ENCODE results near the gene MICAL1. TPM values are rescaled to one million over a fixed set of nuclear protein-coding genes. Genes with fewer than 3 reads are reported as not detected.

The MICAL1 gene
- total RNA-seq, 4 donors from 2014 or later, result 22.0 to 45.9 (median 28.8) TPM

- WGBS, result 95% methylated on average over 2 of the region's 2 CpGs
- no peak overlapping the region for H3K4me3 ChIP-seq
- TF ChIP-seq POLR2AphosphoS5 (IDR thresholded peaks at IDR 0.05) (no peak), EP300 (IDR thresholded peaks at IDR 0.05) (no peak), POLR2A (IDR thresholded peaks at IDR 0.05) (no peak)
- TF ChIP-seq, protein P1, sequence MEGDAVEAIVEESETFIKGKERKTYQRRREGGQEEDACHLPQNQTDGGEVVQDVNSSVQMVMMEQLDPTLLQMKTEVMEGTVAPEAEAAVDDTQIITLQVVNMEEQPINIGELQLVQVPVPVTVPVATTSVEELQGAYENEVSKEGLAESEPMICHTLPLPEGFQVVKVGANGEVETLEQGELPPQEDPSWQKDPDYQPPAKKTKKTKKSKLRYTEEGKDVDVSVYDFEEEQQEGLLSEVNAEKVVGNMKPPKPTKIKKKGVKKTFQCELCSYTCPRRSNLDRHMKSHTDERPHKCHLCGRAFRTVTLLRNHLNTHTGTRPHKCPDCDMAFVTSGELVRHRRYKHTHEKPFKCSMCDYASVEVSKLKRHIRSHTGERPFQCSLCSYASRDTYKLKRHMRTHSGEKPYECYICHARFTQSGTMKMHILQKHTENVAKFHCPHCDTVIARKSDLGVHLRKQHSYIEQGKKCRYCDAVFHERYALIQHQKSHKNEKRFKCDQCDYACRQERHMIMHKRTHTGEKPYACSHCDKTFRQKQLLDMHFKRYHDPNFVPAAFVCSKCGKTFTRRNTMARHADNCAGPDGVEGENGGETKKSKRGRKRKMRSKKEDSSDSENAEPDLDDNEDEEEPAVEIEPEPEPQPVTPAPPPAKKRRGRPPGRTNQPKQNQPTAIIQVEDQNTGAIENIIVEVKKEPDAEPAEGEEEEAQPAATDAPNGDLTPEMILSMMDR (IDR thresholded peaks at IDR 0.05), result no peak
- no peaks in the 10 kb centered on the region for H3K27me3 ChIP-seq
- DNase-seq (ENCODE audit: low spot score in 2 of 2), result no peak
- H3K27ac ChIP-seq, result no peak overlapping the region
- H3K9me3 ChIP-seq, result no peaks in the 10 kb centered on the region
- H3K36me3 ChIP-seq, result peaks cover 58% of the 10 kb centered on the region
- H3K4me1 ChIP-seq, result peaks cover 38% of the 10 kb centered on the region
Measured at GRCh38 chr6:109475625-109476024, 20.1 kb upstream of the MICAL1 start.

DNA sequence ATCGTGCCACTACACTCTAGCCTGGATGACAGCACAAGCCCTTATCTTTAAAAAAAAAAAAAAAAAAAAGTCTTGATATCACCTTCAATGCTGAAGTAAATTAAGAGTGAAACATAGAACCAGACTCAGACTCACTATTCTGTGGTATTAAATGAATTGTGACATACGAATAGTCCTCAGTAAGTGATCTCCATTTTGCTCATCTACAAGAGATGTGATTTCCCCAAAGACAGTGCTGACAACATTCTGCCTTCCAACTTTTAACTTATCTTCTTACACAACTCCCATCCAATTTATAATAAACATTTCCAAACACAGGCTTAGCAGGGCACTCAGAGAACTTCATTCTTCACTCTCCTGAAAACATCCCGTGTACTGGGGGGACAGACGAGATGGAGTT, 19.4 kb upstream of the MICAL1 start:
- no peak for DNase-seq (ENCODE audit: low spot score in 2 of 2)
- no peak for TF ChIP-seq POLR2A (IDR thresholded peaks at IDR 0.05)
- TF ChIP-seq EP300 (IDR thresholded peaks at IDR 0.05), result no peak
- no peak for TF ChIP-seq POLR2AphosphoS5 (IDR thresholded peaks at IDR 0.05)
- TF ChIP-seq, protein P1 (IDR thresholded peaks at IDR 0.05), result no peak
- Histone ChIP-seq H3K4me3 (no peak overlapping the region), H3K27me3 (no peaks in the 10 kb centered on the region), H3K4me1 (peaks cover 32% of the 10 kb centered on the region), H3K9me3 (no peaks in the 10 kb centered on the region), H3K27ac (no peak overlapping the region), H3K36me3 (peaks cover 64% of the 10 kb centered on the region)
- WGBS, result 95% methylated on average over 4 of the region's 4 CpGs

DNA sequence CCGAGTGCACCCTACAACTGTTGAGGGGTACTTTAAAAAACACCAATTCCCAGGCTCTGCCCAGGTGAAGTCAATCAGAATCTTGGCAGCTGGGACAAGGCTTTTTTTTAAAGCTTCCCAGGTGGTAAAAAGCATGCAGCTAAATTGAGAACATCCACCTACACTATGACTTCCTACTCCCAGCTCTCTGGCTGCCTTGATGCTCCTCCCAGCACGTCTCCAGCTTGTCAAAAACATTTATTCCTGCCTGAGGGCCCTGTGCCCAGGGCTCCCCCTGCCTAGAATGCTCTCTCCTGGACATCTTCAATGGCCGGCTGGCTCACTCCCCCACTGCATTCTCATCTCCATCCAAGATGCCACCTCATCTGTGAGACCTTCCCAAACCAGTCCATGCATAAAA, 17.5 kb upstream of the MICAL1 start:
- H3K4me3 ChIP-seq, result no peak overlapping the region

DNA sequence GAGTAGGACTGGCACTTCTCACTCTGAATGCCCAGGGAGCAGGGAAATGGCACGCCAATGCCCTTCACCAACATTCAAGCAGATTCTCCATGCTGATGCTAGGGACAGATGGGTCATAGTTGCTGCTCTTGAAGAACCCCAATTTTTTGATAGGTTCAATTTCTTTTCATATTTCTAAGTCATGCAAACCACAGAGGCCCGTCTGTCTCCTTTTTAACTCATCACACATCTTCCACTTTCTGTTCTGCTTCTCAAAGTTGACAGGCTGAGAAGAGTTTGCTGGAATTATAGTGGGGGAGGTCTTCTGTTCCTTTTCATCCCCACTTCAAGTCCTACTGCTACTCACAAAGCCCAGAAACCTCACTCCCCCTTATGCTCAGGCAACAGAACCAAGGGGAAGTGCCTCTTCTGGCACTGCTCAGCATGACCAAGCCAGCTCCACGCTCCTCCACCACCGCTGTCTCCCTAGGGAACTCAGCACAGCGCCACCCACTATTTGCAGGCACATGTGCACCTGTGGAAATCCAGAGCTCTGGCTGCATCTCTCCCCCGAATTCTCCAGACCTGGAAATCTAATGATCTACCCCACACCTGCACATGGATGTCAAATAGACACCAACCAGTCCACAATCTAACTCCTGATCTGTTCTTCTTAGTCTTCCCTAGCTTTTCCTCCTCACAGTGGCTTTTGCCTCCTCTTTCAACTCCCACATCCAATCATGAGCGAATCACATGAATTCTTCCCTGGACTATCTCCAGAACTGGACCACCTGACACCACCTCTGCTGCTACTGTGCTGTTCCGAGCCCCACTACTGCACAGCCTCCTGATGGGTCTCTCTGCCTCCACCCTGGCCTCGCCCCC, 16.8 kb upstream of the MICAL1 start:
- Histone ChIP-seq H3K4me3 (no peak overlapping the region), H3K9me3 (no peaks in the 10 kb centered on the region), H3K36me3 (peaks cover 83% of the 10 kb centered on the region), H3K27ac (no peak overlapping the region), H3K27me3 (no peaks in the 10 kb centered on the region), H3K4me1 (peaks cover 9% of the 10 kb centered on the region)
- 91% methylated on average over 9 of the region's 9 CpGs for WGBS
- DNase-seq (ENCODE audit: low spot score in 2 of 2), result no peak
- TF ChIP-seq, protein P1 (IDR thresholded peaks at IDR 0.05), result no peak
- TF ChIP-seq POLR2A (IDR thresholded peaks at IDR 0.05) (no peak), EP300 (IDR thresholded peaks at IDR 0.05) (no peak), POLR2AphosphoS5 (IDR thresholded peaks at IDR 0.05) (no peak)

More for the DNA sequence above, 17.5 kb upstream of the MICAL1 start:
- Histone ChIP-seq H3K27me3 (no peaks in the 10 kb centered on the region), H3K27ac (no peak overlapping the region), H3K9me3 (no peaks in the 10 kb centered on the region), H3K4me1 (peaks cover 17% of the 10 kb centered on the region), H3K36me3 (peaks cover 80% of the 10 kb centered on the region)
- 89% methylated on average over 3 of the region's 3 CpGs for WGBS
- DNase-seq (ENCODE audit: low spot score in 2 of 2), result no peak
- no peak for TF ChIP-seq POLR2AphosphoS5 (IDR thresholded peaks at IDR 0.05)
- TF ChIP-seq EP300 (IDR thresholded peaks at IDR 0.05), result no peak
- TF ChIP-seq, protein P1 (IDR thresholded peaks at IDR 0.05), result no peak
- no peak for TF ChIP-seq POLR2A (IDR thresholded peaks at IDR 0.05)

DNA sequence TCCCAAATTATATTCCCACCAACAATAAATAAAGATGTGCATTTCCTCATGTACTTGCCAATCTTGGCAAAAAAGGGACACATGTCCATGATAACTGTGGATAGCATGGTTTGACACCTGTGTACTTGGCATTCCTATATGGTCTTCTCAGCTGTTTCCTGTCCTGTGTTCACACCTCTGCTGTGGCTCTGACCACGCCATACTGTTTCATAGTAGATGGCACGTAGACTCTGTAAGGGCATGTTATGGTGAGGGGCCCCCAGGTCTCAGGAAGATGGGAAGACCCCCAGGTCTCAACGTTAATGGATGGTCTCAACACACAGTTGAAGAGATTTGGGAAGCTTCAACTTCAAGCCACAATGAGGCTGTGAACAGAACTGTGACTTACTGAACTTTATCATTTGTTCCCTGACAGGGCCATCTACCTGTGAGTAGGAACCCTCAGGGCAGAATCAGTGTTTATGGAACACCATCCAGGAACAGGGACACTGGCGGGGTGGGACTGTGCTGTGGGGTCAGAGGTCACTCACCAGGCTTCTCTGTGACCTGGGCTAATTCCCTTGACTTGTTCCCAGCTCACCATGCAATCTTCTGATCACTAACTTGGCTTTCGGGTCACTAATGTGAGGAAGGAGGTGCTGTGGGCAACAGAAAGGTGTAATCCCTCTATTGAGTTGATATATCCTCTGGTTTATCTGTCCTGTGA, 15.7 kb upstream of the MICAL1 start:
- 98% methylated on average over 5 of the region's 5 CpGs for WGBS
- peaks cover 88% of the 10 kb centered on the region for H3K36me3 ChIP-seq
- no peak for DNase-seq (ENCODE audit: low spot score in 2 of 2)
- TF ChIP-seq POLR2A (IDR thresholded peaks at IDR 0.05) (no peak), POLR2AphosphoS5 (IDR thresholded peaks at IDR 0.05) (no peak), EP300 (IDR thresholded peaks at IDR 0.05) (no peak)
- TF ChIP-seq, protein P1 (IDR thresholded peaks at IDR 0.05), result no peak
- no peaks in the 10 kb centered on the region for H3K4me1 ChIP-seq
- H3K9me3 ChIP-seq, result no peaks in the 10 kb centered on the region
- no peak overlapping the region for H3K27ac ChIP-seq
- H3K4me3 ChIP-seq, result no peak overlapping the region
- H3K27me3 ChIP-seq, result no peaks in the 10 kb centered on the region
